ENCODE results near the gene CREG2.

CREG2 gene

GRCh38 chr2:101403745-101404144 lies 16.4 kb upstream of the CREG2 start:
- no peak for DNase-seq (ENCODE audit: extremely low spot score)
- no peak for TF ChIP-seq CTCF (IDR thresholded peaks at IDR 0.05; ENCODE audit: control extremely low read depth, extremely low read depth, low read depth, missing control alignments)
- ChIA-PET POLR2A (no interaction called here), CTCF (interaction anchor here (1.8 kb wide), 1 partner anchor 15 kb away, joined by 8 read pairs; no protein-coding TSS in a partner anchor)

GRCh38 chr2:101402630-101403029 lies 15.3 kb upstream of the CREG2 start:
- ChIA-PET POLR2A (no interaction called here), CTCF (interaction anchor here (0.7 to 1.8 kb wide), 2 partner anchors 16 to 21 kb away, joined by 4 to 8 read pairs; no protein-coding TSS in a partner anchor)
- no peak for TF ChIP-seq CTCF (IDR thresholded peaks at IDR 0.05; ENCODE audit: control extremely low read depth, extremely low read depth, low read depth, missing control alignments)

GRCh38 chr2:101401906-101402305 lies 14.6 kb upstream of the CREG2 start:
- no peak for DNase-seq (ENCODE audit: extremely low spot score)
- POLR2A ChIA-PET = no interaction called here
- CTCF ChIA-PET = no interaction called here
- TF ChIP-seq CTCF (IDR thresholded peaks at IDR 0.05; ENCODE audit: control extremely low read depth, extremely low read depth, low read depth, missing control alignments) = no peak

More at GRCh38 chr2:101402630-101403029, 15.3 kb upstream of the CREG2 start:
- no peak for DNase-seq (ENCODE audit: extremely low spot score)

GRCh38 chr2:101401326-101401665 lies 14.0 kb upstream of the CREG2 start:
- ChIA-PET CTCF (no interaction called here), POLR2A (no interaction called here)
- DNase-seq (ENCODE audit: extremely low spot score) = no peak
- TF ChIP-seq CTCF (IDR thresholded peaks at IDR 0.05; ENCODE audit: control extremely low read depth, extremely low read depth, low read depth, missing control alignments) = no peak

GRCh38 chr2:101400506-101401325 lies 13.4 kb upstream of the CREG2 start:
- CTCF ChIA-PET = no interaction called here
- TF ChIP-seq CTCF (IDR thresholded peaks at IDR 0.05; ENCODE audit: control extremely low read depth, extremely low read depth, low read depth, missing control alignments) = no peak
- POLR2A ChIA-PET = no interaction called here
- no peak for DNase-seq (ENCODE audit: extremely low spot score)

GRCh38 chr2:101400048-101400447 lies 12.7 kb upstream of the CREG2 start:
- ChIA-PET CTCF (no interaction called here), POLR2A (no interaction called here)
- TF ChIP-seq CTCF (IDR thresholded peaks at IDR 0.05; ENCODE audit: control extremely low read depth, extremely low read depth, low read depth, missing control alignments) = no peak
- DNase-seq (ENCODE audit: extremely low spot score) = no peak

Measured in GM10248 (cell line).